ENCODE data around the gene ZFAND3. TPM values are rescaled to one million over a fixed set of nuclear protein-coding genes. Genes with fewer than 3 reads are reported as not detected.

Gene ZFAND3
- total and polyA plus RNA-seq, 2 experiments from 2014 or later: 16.9 to 28.2 TPM

- H3K27me3 ChIP-seq (ENCODE audit: insufficient read depth): no peaks in the 10 kb centered on the region
- peaks cover 56% of the 10 kb centered on the region for H3K79me2 ChIP-seq (replicated peaks; ENCODE audit: insufficient read depth)
- no peak overlapping the region for H2AFZ ChIP-seq
- Mint-ChIP-seq H3K27ac (no peak overlapping the region), H3K36me3 (ENCODE audit: low read depth) (no peaks in the 10 kb centered on the region), H3K4me3 (no peak overlapping the region), H3K4me1 (peaks cover 22% of the 10 kb centered on the region), H3K9me3 (no peaks in the 10 kb centered on the region), H3K27me3 (ENCODE audit: insufficient read depth, low read depth, poor library complexity) (peaks cover 8% of the 10 kb centered on the region)
- no peak for ATAC-seq
- H3K9me2 ChIP-seq (ENCODE audit: insufficient read depth): no peaks in the 10 kb centered on the region
- no peak overlapping the region for H3K4me3 ChIP-seq
- H4K20me1 ChIP-seq (replicated peaks; ENCODE audit: insufficient read depth): peaks cover 6% of the 10 kb centered on the region; the same call in 1 of the 2 replicates
- H3K4me2 ChIP-seq: no peak overlapping the region
- no peaks in the 10 kb centered on the region for H3F3A ChIP-seq (replicated peaks; ENCODE audit: low read depth)
- no peak for DNase-seq (ENCODE audit: low spot score)
- H3K27ac ChIP-seq (ENCODE audit: low read depth): no peak overlapping the region
- no peaks in the 10 kb centered on the region for H3K4me1 ChIP-seq (ENCODE audit: insufficient read depth)
- H3K36me3 ChIP-seq (ENCODE audit: insufficient read depth): no peaks in the 10 kb centered on the region
- TF ChIP-seq EZH2 (IDR thresholded peaks at IDR 0.05; ENCODE audit: low read depth, unreplicated experiment) (no peak), JUNB (IDR thresholded peaks at IDR 0.05; ENCODE audit: unreplicated experiment) (no peak), CREB1 (CRISPR knock-in tag; IDR thresholded peaks at IDR 0.05; ENCODE audit: low read depth) (no peak), ZNF114 (CRISPR knock-in tag; IDR thresholded peaks at IDR 0.05) (no peak), STAT1 (IDR thresholded peaks at IDR 0.05; ENCODE audit: unreplicated experiment) (no peak), NANOG (IDR thresholded peaks at IDR 0.05; ENCODE audit: borderline replicate concordance) (no peak)
- TF ChIP-seq, protein P1, sequence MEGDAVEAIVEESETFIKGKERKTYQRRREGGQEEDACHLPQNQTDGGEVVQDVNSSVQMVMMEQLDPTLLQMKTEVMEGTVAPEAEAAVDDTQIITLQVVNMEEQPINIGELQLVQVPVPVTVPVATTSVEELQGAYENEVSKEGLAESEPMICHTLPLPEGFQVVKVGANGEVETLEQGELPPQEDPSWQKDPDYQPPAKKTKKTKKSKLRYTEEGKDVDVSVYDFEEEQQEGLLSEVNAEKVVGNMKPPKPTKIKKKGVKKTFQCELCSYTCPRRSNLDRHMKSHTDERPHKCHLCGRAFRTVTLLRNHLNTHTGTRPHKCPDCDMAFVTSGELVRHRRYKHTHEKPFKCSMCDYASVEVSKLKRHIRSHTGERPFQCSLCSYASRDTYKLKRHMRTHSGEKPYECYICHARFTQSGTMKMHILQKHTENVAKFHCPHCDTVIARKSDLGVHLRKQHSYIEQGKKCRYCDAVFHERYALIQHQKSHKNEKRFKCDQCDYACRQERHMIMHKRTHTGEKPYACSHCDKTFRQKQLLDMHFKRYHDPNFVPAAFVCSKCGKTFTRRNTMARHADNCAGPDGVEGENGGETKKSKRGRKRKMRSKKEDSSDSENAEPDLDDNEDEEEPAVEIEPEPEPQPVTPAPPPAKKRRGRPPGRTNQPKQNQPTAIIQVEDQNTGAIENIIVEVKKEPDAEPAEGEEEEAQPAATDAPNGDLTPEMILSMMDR (conservative IDR thresholded peaks at IDR 0.05; ENCODE audit: low read depth in 2 of 2): no peak
Measured at GRCh38 chr6:37988127-37988526, 168.6 kb downstream of the ZFAND3 start.

GRCh38 chr6:37988696-37989095, 169.2 kb downstream of the ZFAND3 start:
- H3K27me3 Mint-ChIP-seq (ENCODE audit: insufficient read depth, low read depth, poor library complexity): peaks cover 4% of the 10 kb centered on the region
- ATAC-seq: no peak
- H3F3A ChIP-seq (replicated peaks; ENCODE audit: low read depth): no peaks in the 10 kb centered on the region
- peaks cover 55% of the 10 kb centered on the region for H3K79me2 ChIP-seq (replicated peaks; ENCODE audit: insufficient read depth)
- H2AFZ ChIP-seq: no peak overlapping the region
- no peaks in the 10 kb centered on the region for H3K9me2 ChIP-seq (ENCODE audit: insufficient read depth)
- no peak overlapping the region for H3K4me3 ChIP-seq
- no peak overlapping the region for H3K27ac ChIP-seq (ENCODE audit: low read depth)
- no peaks in the 10 kb centered on the region for H3K4me1 ChIP-seq (ENCODE audit: insufficient read depth)
- no peaks in the 10 kb centered on the region for H3K9me3 Mint-ChIP-seq
- no peak overlapping the region for H3K4me2 ChIP-seq
- H3K27ac Mint-ChIP-seq: no peak overlapping the region
- H3K4me3 Mint-ChIP-seq: no peak overlapping the region
- TF ChIP-seq ZNF462 (CRISPR knock-in tag; IDR thresholded peaks at IDR 0.05) (no peak), NANOG (IDR thresholded peaks at IDR 0.05; ENCODE audit: borderline replicate concordance) (no peak), EZH2 (IDR thresholded peaks at IDR 0.05; ENCODE audit: low read depth, unreplicated experiment) (no peak), CREB1 (CRISPR knock-in tag; IDR thresholded peaks at IDR 0.05; ENCODE audit: low read depth) (no peak), STAT1 (IDR thresholded peaks at IDR 0.05; ENCODE audit: unreplicated experiment) (no peak), POLR2AphosphoS5 (IDR thresholded peaks at IDR 0.05; ENCODE audit: low read depth) (no peak)
- H3K36me3 Mint-ChIP-seq (ENCODE audit: low read depth): no peaks in the 10 kb centered on the region
- no peak for DNase-seq (ENCODE audit: low spot score)
- no peaks in the 10 kb centered on the region for H3K36me3 ChIP-seq (ENCODE audit: insufficient read depth)
- H4K20me1 ChIP-seq (replicated peaks; ENCODE audit: insufficient read depth): peaks cover 6% of the 10 kb centered on the region; the same call in 1 of the 2 replicates
- H3K4me1 Mint-ChIP-seq: peaks cover 23% of the 10 kb centered on the region
- no peaks in the 10 kb centered on the region for H3K27me3 ChIP-seq (ENCODE audit: insufficient read depth)

All from GM23338 (cell line).